Lower leg skin (tissue), 3 donors: Measurements from ENCODE around the gene RDH5.

Experiments
- CTCF ChIP-seq, 3 donors: fragments of 450-650 bp; IDR thresholded peaks; one replicate each; pipeline ENCODE4 v1.5.1; 2016; ENCODE audit warnings: antibody characterized with exemption in 3 of 3, mild to moderate bottlenecking in 3 of 3, moderate library complexity in 2 of 3
- POLR2A ChIP-seq, 2 donors: fragments of 450-650 bp; IDR thresholded peaks; one replicate each; pipeline ENCODE4 v1.6.1; 2016 to 2017; ENCODE audit warnings: antibody characterized with exemption in 2 of 2, mild to moderate bottlenecking in 1 of 2, moderate library complexity in 1 of 2

- no peak for TF ChIP-seq CTCF (IDR thresholded peaks at IDR 0.05)
- no peak for TF ChIP-seq POLR2A (IDR thresholded peaks at IDR 0.05)
Measured at GRCh38 chr12:55711786-55712553, 8.2 kb upstream of the RDH5 start.
